CD14-positive monocyte (primary cell): ENCODE data around the gene CD247. TPM values are rescaled to one million over a fixed set of nuclear protein-coding genes. Genes with fewer than 3 reads are reported as not detected.

ENCODE experiments used
- DNase-seq, 3 donors: peaks; one replicate each; pipeline ENCODE4 v3.0.0-alpha.2; 2011 to 2022
- H2AFZ ChIP-seq: 2 replicates; pipeline ENCODE4 v1.6.0; 2012; ENCODE audit warnings: mild to moderate bottlenecking, low read depth, low read length, inconsistent platforms; ENCODE audit not compliant: insufficient read depth, poor library complexity, severe bottlenecking
- H3K27ac ChIP-seq, 2 donors: 1 replicate in 1 of 2; 2 replicates in 1 of 2; pipeline ENCODE4 v1.5.1; 2012 to 2013; ENCODE audit warnings: low read length in 2 of 2, control low read depth in 1 of 2, inconsistent platforms in 1 of 2, low read depth in 1 of 2, mild to moderate bottlenecking in 1 of 2
- H3K27me3 ChIP-seq, 2 donors: one replicate each; pipeline versions ENCODE4 v1.6.0 to v1.6.1; 2011 to 2013; ENCODE audit warnings: low read length in 2 of 2; ENCODE audit not compliant: control insufficient read depth in 2 of 2, insufficient read depth in 2 of 2
- H3K36me3 ChIP-seq, 2 donors: replicated peaks in 1 of 2; 1 replicate in 1 of 2; 2 replicates in 1 of 2; pipeline versions ENCODE4 v1.5.1 to v1.6.1; 2012 to 2013; ENCODE audit warnings: low read length in 2 of 2, control low read depth in 1 of 2, inconsistent platforms in 1 of 2, mild to moderate bottlenecking in 1 of 2; ENCODE audit not compliant: insufficient read depth in 2 of 2, control insufficient read depth in 1 of 2
- H3K4me1 ChIP-seq, 2 donors: 1 replicate in 1 of 2; 2 replicates in 1 of 2; pipeline versions ENCODE4 v1.5.1 to v1.6.1; 2012 to 2013; ENCODE audit warnings: low read length in 2 of 2, control low read depth in 1 of 2, inconsistent platforms in 1 of 2, mild to moderate bottlenecking in 1 of 2, moderate library complexity in 1 of 2; ENCODE audit not compliant: insufficient read depth in 2 of 2, control insufficient read depth in 1 of 2
- H3K4me2 ChIP-seq: replicated peaks from 2 replicates; pipeline ENCODE3; 2012; ENCODE audit warnings: low read length, moderate library complexity, mild to moderate bottlenecking; ENCODE audit not compliant: poor library complexity, severe bottlenecking; ENCODE audit errors: extremely low read depth
- H3K4me3 ChIP-seq, 3 experiments: fragments of 200-600 bp in 1 of 3; sonication (generic) in 1 of 3; replicated peaks in 1 of 3; 1 replicate in 2 of 3; 2 replicates in 1 of 3; pipeline ENCODE4 v1.5.1; 2011 to 2013; ENCODE audit warnings: low read length in 3 of 3, mild to moderate bottlenecking in 3 of 3, control low read depth in 2 of 3, low read depth in 2 of 3, inconsistent platforms in 1 of 3, moderate library complexity in 1 of 3
- H3K79me2 ChIP-seq: 2 replicates; pipeline ENCODE4 v1.6.0; 2012; ENCODE audit warnings: mild to moderate bottlenecking, control low read depth, inconsistent platforms, low read length, moderate library complexity; ENCODE audit not compliant: insufficient read depth
- H3K9ac ChIP-seq: 2 replicates; pipeline ENCODE4 v1.6.0; 2017; ENCODE audit warnings: low read length, mild to moderate bottlenecking; ENCODE audit not compliant: insufficient read depth, poor library complexity, severe bottlenecking
- H3K9me3 ChIP-seq, 2 donors: replicated peaks in 1 of 2; 1 replicate in 1 of 2; 2 replicates in 1 of 2; pipeline versions ENCODE4 v1.5.1 to v1.6.1; 2012 to 2013; ENCODE audit warnings: low read length in 2 of 2, control low read depth in 1 of 2; ENCODE audit not compliant: control insufficient read depth in 1 of 2, insufficient read depth in 1 of 2
- H4K20me1 ChIP-seq: 2 replicates; pipeline ENCODE4 v1.6.0; 2012; ENCODE audit warnings: mild to moderate bottlenecking, low read length, control low read depth, moderate library complexity; ENCODE audit not compliant: insufficient read depth
- H3K27ac Mint-ChIP-seq, 7 donors: one replicate each; pipeline ENCODE4 v1.8.0; 2020; ENCODE audit warnings: mild to moderate bottlenecking in 7 of 7, mixed read lengths in 7 of 7, moderate library complexity in 6 of 7, inconsistent platforms in 2 of 7
- H3K27me3 Mint-ChIP-seq, 3 donors: one replicate each; pipeline ENCODE4 v1.8.0; 2021 to 2022; ENCODE audit warnings: low read depth in 3 of 3, mild to moderate bottlenecking in 3 of 3, mixed read lengths in 3 of 3, moderate library complexity in 3 of 3, inconsistent platforms in 1 of 3
- H3K36me3 Mint-ChIP-seq, 2 donors: one replicate each; pipeline ENCODE4 v1.8.0; 2020; ENCODE audit warnings: mixed read lengths in 2 of 2, inconsistent platforms in 1 of 2, mild to moderate bottlenecking in 1 of 2
- H3K4me1 Mint-ChIP-seq: one replicate; pipeline ENCODE4 v1.8.0; 2020; ENCODE audit warnings: mild to moderate bottlenecking, mixed read lengths
- H3K4me3 Mint-ChIP-seq, 2 donors: one replicate each; pipeline ENCODE4 v1.8.0; 2020; ENCODE audit warnings: mild to moderate bottlenecking in 2 of 2, mixed read lengths in 2 of 2, moderate library complexity in 1 of 2
- H3K9me3 Mint-ChIP-seq, 7 donors: one replicate each; pipeline ENCODE4 v1.8.0; 2020 to 2022; ENCODE audit warnings: mixed read lengths in 7 of 7, mild to moderate bottlenecking in 6 of 7, moderate library complexity in 6 of 7, inconsistent platforms in 2 of 7
- WGBS: methylation state at CpG from one replicate; pipeline ENCODE4 v1.1.5; 2013; ENCODE audit warnings: missing lambda C conversion rate; ENCODE audit not compliant: insufficient coverage; 5-methylcytosine and 5-hydroxymethylcytosine counted together
- intact Hi-C, 2 donors: fragments of 100-400 bp; cut with micrococcal nuclease; formaldehyde crosslinking; loops; one replicate each; pipeline versions ENCODE4 v1.15.0 to v1.15.1; 2023
- polyA plus RNA-seq, 3 donors: library from polyadenylated mRNA; depleted of rRNA in 1 of 3; unstranded in 2 of 3; stranded (reverse) in 1 of 3; fragments of 300-500 nt in 2 of 3; fragments of >200 nt in 1 of 3; fragmentation: Illumina TruSeq in 2 of 3; gene quantifications; 1 replicate in 2 of 3; 2 replicates in 1 of 3; pipeline ENCODE4 v1.2.3, GENCODE V29; 2012 to 2021
- TF ChIP-seq, protein P1 (sequence below): fragments of 200-600 bp; IDR thresholded peaks from one replicate; pipeline ENCODE4 v1.8.0; 2022; ENCODE audit warnings: antibody characterized with exemption, mild to moderate bottlenecking

The CD247 gene
- polyA plus RNA-seq, 3 donors, result 0.29 to 1.8 (median 1.6) TPM

DNA sequence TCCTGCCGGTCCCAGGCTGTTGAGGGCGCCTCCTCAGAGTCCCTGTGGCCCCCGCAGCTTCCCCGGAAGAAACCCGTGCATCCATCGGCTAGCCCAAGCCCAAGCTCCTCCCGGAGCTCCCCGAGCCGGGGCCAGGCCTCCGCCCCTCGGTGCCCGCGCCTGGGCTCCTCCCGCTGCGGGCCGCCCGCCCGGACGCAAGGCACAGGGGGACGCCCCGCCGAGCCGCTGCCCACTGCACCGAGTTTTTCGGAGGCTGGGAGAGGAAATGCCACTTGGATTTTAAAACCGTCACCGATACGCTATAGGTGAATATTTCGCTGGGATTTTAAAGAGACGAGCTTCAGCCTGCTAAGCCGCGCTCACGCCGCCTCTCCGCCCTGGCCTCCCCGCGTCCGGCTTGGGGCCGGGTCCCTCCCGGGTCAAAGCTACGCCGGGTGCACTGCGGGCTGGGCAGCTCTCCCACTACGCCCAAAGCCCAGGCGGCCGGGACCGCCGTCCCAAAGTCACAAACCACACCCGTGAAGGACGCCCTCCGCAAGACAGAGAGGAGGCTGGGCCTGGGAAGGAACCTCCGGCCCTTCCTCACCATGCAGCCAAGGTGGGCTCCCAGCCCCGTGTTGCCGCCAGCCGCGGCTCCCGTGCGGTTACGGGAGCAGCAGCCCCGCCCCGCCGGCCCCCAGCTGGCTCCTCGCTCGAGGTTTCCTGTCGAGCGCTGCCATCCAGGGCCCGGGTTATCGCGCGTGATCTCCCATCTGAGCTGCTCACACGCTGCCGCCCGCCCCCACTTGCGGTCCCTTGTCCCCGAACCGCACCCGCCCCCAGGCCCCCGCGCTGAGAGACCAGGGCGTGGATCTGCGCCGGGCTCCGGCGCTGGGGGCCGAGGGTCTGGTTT lies 63.2 kb downstream of the CD247 start:
- Histone ChIP-seq H3K4me3 (peak overlapping the region; percentile 51 to 92 (median 71)), H3K4me1 (peaks cover 5 to 6% of the 10 kb centered on the region in 2 donors), H2AFZ (peak overlapping the region; percentile 100), H3K79me2 (no peaks in the 10 kb centered on the region), H4K20me1 (no peaks in the 10 kb centered on the region), H3K4me2 (peak overlapping the region; percentile 100), H3K9me3 (no peaks in the 10 kb centered on the region), H3K27ac (peak overlapping the region in 1 of 2 donors; percentile 45), H3K9ac (peak overlapping the region; percentile 76), H3K27me3 (peaks cover 0 to 13% of the 10 kb centered on the region in 2 donors), H3K36me3 (no peaks in the 10 kb centered on the region)
- intact Hi-C loops, result loop anchor here in 1 of 2 donors (10.0 kb wide), 1 partner anchor 80 kb away; no protein-coding TSS in a partner anchor
- H3K4me3 Mint-ChIP-seq, result peak overlapping the region; percentile 85 to 92
- WGBS, result under 1% methylated on average over 77 of the region's 85 CpGs
- TF ChIP-seq, protein P1, sequence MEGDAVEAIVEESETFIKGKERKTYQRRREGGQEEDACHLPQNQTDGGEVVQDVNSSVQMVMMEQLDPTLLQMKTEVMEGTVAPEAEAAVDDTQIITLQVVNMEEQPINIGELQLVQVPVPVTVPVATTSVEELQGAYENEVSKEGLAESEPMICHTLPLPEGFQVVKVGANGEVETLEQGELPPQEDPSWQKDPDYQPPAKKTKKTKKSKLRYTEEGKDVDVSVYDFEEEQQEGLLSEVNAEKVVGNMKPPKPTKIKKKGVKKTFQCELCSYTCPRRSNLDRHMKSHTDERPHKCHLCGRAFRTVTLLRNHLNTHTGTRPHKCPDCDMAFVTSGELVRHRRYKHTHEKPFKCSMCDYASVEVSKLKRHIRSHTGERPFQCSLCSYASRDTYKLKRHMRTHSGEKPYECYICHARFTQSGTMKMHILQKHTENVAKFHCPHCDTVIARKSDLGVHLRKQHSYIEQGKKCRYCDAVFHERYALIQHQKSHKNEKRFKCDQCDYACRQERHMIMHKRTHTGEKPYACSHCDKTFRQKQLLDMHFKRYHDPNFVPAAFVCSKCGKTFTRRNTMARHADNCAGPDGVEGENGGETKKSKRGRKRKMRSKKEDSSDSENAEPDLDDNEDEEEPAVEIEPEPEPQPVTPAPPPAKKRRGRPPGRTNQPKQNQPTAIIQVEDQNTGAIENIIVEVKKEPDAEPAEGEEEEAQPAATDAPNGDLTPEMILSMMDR, result no peak
- no peaks in the 10 kb centered on the region for H3K36me3 Mint-ChIP-seq
- H3K27me3 Mint-ChIP-seq, result peaks cover 15 to 32% (median 19%) of the 10 kb centered on the region in 3 donors
- H3K9me3 Mint-ChIP-seq, result no peaks in the 10 kb centered on the region
- DNase-seq, result peak in 2 of 3 donors; percentile 31 to 41
- peaks cover 11% of the 10 kb centered on the region for H3K4me1 Mint-ChIP-seq
- H3K27ac Mint-ChIP-seq, result no peak overlapping the region

DNA sequence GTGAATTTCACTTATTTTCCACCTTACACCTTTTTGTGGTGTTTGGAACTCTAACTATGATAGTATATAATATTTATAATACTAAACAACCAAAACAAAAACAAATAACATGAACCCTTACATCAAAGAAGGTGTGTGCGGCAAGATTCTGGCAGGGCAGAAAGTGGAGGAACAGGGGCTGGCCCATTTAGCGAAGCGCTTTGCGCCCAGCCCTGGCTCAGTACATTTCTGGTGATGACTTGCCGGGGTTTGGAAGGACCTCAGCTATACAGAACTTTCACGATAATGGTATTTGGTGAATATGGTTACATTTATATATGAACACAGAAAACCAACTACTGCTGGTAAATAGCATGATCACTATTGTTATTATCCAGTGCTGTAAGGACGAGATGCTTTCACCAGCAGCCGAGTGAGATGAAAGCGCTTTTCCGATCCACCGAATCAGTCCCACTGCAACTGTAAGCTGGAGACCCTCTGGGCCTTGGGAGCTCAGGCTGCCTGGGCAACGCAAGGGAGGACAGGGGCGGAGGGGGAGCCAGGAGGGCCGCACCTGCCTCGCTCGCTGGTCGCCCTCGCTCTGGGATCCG lies 63.9 kb downstream of the CD247 start:
- no peaks in the 10 kb centered on the region for H3K36me3 ChIP-seq
- peaks cover 11% of the 10 kb centered on the region for H3K4me1 Mint-ChIP-seq
- H3K9ac ChIP-seq, result peak overlapping the region; percentile 76

More for the DNA sequence above, 63.9 kb downstream of the CD247 start:
- Histone ChIP-seq H2AFZ (peak overlapping the region; percentile 100), H3K79me2 (no peaks in the 10 kb centered on the region), H3K4me1 (peaks cover 5 to 6% of the 10 kb centered on the region in 2 donors), H3K9me3 (no peaks in the 10 kb centered on the region), H3K27me3 (peaks cover 0 to 13% of the 10 kb centered on the region in 2 donors), H3K4me2 (peak overlapping the region; percentile 100), H4K20me1 (no peaks in the 10 kb centered on the region), H3K27ac (peak overlapping the region in 1 of 2 donors; percentile 45), H3K4me3 (peak overlapping the region; percentile 51 to 92 (median 71))
- TF ChIP-seq, protein P1, result no peak
- intact Hi-C loops, result loop anchor here in 1 of 2 donors (10.0 kb wide), 1 partner anchor 80 kb away; no protein-coding TSS in a partner anchor
- Mint-ChIP-seq H3K36me3 (no peaks in the 10 kb centered on the region), H3K27ac (peak overlapping the region in 2 of 7 donors; percentile 30 to 58), H3K9me3 (no peaks in the 10 kb centered on the region), H3K4me3 (peak overlapping the region; percentile 85 to 92), H3K27me3 (peaks cover 15 to 32% (median 19%) of the 10 kb centered on the region in 3 donors)
- DNase-seq, result no peak
- WGBS, result 2% methylated on average over 13 of the region's 19 CpGs
